NT2/D1 (cell line): Measurements from ENCODE around the gene ICAM4.

ENCODE experiments used
- DNase-seq: peaks from one replicate; pipeline ENCODE4 v3.0.0-alpha.2; 2011; ENCODE audit warnings: low read depth, low spot score
- H3K27me3 ChIP-seq: 2 replicates; pipeline ENCODE4 v1.6.0; 2011; ENCODE audit warnings: mild to moderate bottlenecking; ENCODE audit not compliant: insufficient read length, insufficient read depth
- H3K36me3 ChIP-seq: 2 replicates; pipeline ENCODE4 v1.6.1; 2011; ENCODE audit warnings: mild to moderate bottlenecking, low read length, mixed read lengths; ENCODE audit not compliant: insufficient read depth, insufficient read length
- H3K4me1 ChIP-seq: 2 replicates; pipeline ENCODE4 v1.5.1; 2011; ENCODE audit not compliant: insufficient read depth, insufficient read length
- H3K4me3 ChIP-seq: 2 replicates; pipeline ENCODE4 v1.5.1; 2011; ENCODE audit warnings: low read depth; ENCODE audit not compliant: insufficient read length
- H3K9ac ChIP-seq: 2 replicates; pipeline ENCODE4 v1.6.0; 2011; ENCODE audit warnings: low read depth; ENCODE audit not compliant: insufficient read length
- H3K9me3 ChIP-seq: 2 replicates; pipeline ENCODE4 v1.5.1; 2011; ENCODE audit warnings: mild to moderate bottlenecking, low read length; ENCODE audit not compliant: insufficient read depth
- SUZ12 ChIP-seq: IDR thresholded peaks from 2 replicates; pipeline ENCODE4 v1.6.1; 2011; ENCODE audit not compliant: insufficient read length, insufficient read depth; ENCODE audit errors: extremely low read depth
- YY1 ChIP-seq: IDR thresholded peaks from 2 replicates; pipeline ENCODE4 v1.6.1; 2011; ENCODE audit not compliant: insufficient read length, insufficient read depth
- ZNF274 ChIP-seq: IDR thresholded peaks from 2 replicates; pipeline ENCODE4 v1.6.1; 2011; ENCODE audit warnings: mild to moderate bottlenecking, low read depth, low read length

The ICAM4 gene

GRCh38 chr19:10259162-10259905 lies 27.4 kb upstream of the ICAM4 start:
- H3K4me3 ChIP-seq: no peak overlapping the region
- no peaks in the 10 kb centered on the region for H3K27me3 ChIP-seq
- DNase-seq: peak; percentile 93
- no peak for TF ChIP-seq SUZ12
- TF ChIP-seq YY1: no peak
- TF ChIP-seq ZNF274: no peak
- no peaks in the 10 kb centered on the region; the same call in 1 of the 2 replicates for H3K9me3 ChIP-seq
- H3K9ac ChIP-seq: peak overlapping the region; percentile 5
- peaks cover 55% of the 10 kb centered on the region for H3K36me3 ChIP-seq
- peaks cover 9% of the 10 kb centered on the region for H3K4me1 ChIP-seq

DNA sequence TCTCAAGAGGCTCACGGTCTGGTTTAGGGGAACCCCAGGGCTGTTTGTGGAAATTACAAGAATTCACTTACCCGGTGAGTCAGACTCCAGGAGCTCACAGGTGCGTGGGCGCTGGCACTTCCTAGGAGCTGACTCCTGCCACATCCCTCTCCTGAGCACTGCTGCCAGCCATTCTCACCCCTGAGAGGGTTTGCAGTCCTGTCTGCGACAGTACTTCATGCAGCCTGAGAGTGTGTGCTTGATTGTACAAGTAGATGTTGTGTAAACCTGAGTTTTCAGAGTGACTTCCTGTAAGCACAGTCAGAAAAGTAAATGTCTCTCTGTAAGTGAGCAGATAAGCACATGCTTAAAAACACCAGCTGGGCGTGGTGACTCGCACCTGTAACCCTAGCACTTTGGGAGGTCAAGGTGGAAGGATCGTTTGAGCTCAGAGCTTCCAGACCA lies 26.6 kb upstream of the ICAM4 start:
- H3K9ac ChIP-seq: no peak overlapping the region
- H3K36me3 ChIP-seq: peaks cover 47% of the 10 kb centered on the region
- no peaks in the 10 kb centered on the region for H3K27me3 ChIP-seq
- no peak for TF ChIP-seq SUZ12
- no peak for TF ChIP-seq ZNF274
- no peak for TF ChIP-seq YY1
- no peak for DNase-seq
- H3K9me3 ChIP-seq: no peaks in the 10 kb centered on the region; the same call in 1 of the 2 replicates
- H3K4me1 ChIP-seq: peaks cover 9% of the 10 kb centered on the region
- H3K4me3 ChIP-seq: no peak overlapping the region

GRCh38 chr19:10262771-10263170 lies 24.0 kb upstream of the ICAM4 start:
- Histone ChIP-seq H3K9me3 (no peaks in the 10 kb centered on the region; the same call in 1 of the 2 replicates), H3K4me1 (peaks cover 9% of the 10 kb centered on the region), H3K4me3 (no peak overlapping the region), H3K9ac (no peak overlapping the region), H3K27me3 (no peaks in the 10 kb centered on the region), H3K36me3 (peaks cover 24% of the 10 kb centered on the region)
- TF ChIP-seq ZNF274 (no peak), SUZ12 (no peak), YY1 (no peak)
- DNase-seq: no peak

GRCh38 chr19:10266706-10267105 lies 20.0 kb upstream of the ICAM4 start:
- Histone ChIP-seq H3K9me3 (no peaks in the 10 kb centered on the region), H3K4me3 (no peak overlapping the region), H3K36me3 (no peaks in the 10 kb centered on the region), H3K4me1 (peaks cover 11% of the 10 kb centered on the region), H3K27me3 (peaks cover 13% of the 10 kb centered on the region), H3K9ac (no peak overlapping the region)
- no peak for TF ChIP-seq ZNF274
- no peak for TF ChIP-seq YY1
- no peak for TF ChIP-seq SUZ12
- DNase-seq: no peak

DNA sequence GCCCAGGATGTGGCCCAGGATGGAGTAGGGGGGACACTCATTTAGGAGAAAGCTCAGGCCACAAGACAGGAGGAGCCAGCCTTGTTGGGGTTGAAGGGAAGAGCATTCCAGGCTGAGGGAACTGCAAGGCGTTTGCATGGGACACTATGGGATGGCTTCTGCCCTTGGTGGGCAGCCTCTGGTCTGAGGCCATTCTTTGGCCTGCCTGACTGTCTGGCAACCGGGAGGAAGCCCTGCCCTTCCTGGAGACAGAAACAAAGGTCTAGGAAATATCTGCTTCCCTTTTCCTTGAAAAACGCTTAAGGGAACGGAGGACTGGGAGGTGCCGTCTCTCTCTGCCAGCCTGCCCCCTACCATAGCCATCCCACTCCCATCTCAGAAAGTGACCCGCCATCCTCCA lies 18.7 kb upstream of the ICAM4 start:
- TF ChIP-seq YY1: no peak
- Histone ChIP-seq H3K36me3 (no peaks in the 10 kb centered on the region), H3K9ac (no peak overlapping the region), H3K27me3 (peaks cover 13% of the 10 kb centered on the region), H3K9me3 (no peaks in the 10 kb centered on the region), H3K4me1 (peaks cover 11% of the 10 kb centered on the region), H3K4me3 (no peak overlapping the region)
- no peak for DNase-seq

DNA sequence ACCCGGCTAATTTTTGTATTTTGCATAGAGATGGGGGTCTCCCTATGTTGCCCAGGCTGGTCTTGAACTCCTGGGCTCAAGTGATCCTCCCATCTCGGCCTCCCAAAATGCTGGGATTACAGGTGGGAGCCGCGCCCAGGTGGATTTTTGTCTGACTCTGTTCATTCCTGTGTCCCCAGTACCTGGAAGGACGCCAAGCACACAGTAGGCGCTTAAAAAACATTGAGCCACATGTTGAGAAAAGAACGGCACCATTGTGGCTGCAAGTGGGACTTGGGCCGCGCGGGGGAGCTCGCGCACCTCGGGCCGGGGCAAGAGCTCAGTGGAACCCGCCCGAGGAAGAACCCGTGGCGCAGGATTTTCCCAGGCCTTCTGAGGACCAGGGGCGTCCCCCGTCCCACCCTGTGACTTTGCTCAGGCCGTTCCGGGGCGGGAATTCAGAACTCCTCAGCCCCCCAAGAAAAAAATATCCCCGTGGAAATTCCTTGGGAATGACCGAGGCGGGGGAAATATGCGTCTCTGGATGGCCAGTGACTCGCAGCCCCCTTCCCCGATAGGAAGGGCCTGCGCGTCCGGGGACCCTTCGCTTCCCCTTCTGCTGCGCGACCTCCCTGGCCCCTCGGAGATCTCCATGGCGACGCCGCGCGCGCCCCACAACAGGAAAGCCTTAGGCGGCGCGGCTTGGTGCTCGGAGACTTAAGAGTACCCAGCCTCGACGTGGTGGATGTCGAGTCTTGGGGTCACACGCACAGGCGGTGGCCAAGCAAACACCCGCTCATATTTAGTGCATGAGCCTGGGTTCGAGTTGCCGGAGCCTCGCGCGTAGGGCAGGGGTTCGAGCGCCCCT lies 17.2 kb upstream of the ICAM4 start:
- no peak for DNase-seq
- Histone ChIP-seq H3K27me3 (peaks cover 13% of the 10 kb centered on the region), H3K36me3 (peaks cover 1% of the 10 kb centered on the region), H3K4me3 (peak overlapping the region; percentile 41), H3K9me3 (no peaks in the 10 kb centered on the region), H3K9ac (peak overlapping the region; percentile 62), H3K4me1 (peaks cover 11% of the 10 kb centered on the region)
- TF ChIP-seq YY1 (no peak), ZNF274 (no peak), SUZ12 (no peak)

DNA sequence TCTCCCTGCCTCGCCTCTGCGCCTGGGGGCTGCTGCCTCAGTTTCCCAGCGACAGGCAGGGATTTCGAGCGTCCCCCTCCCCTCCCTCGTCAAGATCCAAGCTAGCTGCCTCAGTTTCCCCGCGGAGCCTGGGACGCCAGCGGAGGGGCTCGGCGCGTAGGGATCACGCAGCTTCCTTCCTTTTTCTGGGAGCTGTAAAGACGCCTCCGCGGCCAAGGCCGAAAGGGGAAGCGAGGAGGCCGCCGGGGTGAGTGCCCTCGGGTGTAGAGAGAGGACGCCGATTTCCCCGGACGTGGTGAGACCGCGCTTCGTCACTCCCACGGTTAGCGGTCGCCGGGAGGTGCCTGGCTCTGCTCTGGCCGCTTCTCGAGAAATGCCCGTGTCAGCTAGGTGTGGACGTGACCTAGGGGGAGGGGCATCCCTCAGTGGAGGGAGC lies 16.6 kb upstream of the ICAM4 start:
- Histone ChIP-seq H3K9me3 (no peaks in the 10 kb centered on the region), H3K4me3 (peak overlapping the region; percentile 41), H3K9ac (peak overlapping the region; percentile 62), H3K27me3 (peaks cover 13% of the 10 kb centered on the region), H3K36me3 (peaks cover 6% of the 10 kb centered on the region), H3K4me1 (peaks cover 11% of the 10 kb centered on the region)
- no peak for TF ChIP-seq ZNF274
- no peak for TF ChIP-seq YY1
- TF ChIP-seq SUZ12: no peak
- DNase-seq: no peak
